Measurements from ENCODE around the gene CDCP1.

- TF ChIP-seq CTCF (IDR thresholded peaks at IDR 0.05) (no peak), POLR2AphosphoS5 (IDR thresholded peaks at IDR 0.05) (no peak)
Measured at GRCh38 chr3:45116350-45116749, 29.8 kb downstream of the CDCP1 start.
